ENCODE results near the gene PNMA6E. TPM values are rescaled to one million over a fixed set of nuclear protein-coding genes. Genes with fewer than 3 reads are reported as not detected.

The PNMA6E gene
- polyA plus RNA-seq, 2 of the 4 experiments (the other 2 are of a cell fraction), result not detected

GRCh38 chrX:153408221-153408721 is 7.1 kb upstream of the PNMA6E start:
- H3K4me2 ChIP-seq, result no peak overlapping the region
- no peak overlapping the region for H3K4me3 ChIP-seq
- H3K9me3 ChIP-seq, result no peaks in the 10 kb centered on the region
- POLR2A ChIA-PET, result no interaction called here
- CTCF ChIA-PET, result no interaction called here
- TF ChIP-seq RCOR1 (IDR thresholded peaks at IDR 0.05; ENCODE audit: low read depth, low read length), result no peak
- no peak for TF ChIP-seq USF2 (IDR thresholded peaks at IDR 0.05)
- no peak for TF ChIP-seq ZFP36 (IDR thresholded peaks at IDR 0.05; ENCODE audit: borderline replicate concordance, partially characterized antibody)
- no peak for TF ChIP-seq JUNB (IDR thresholded peaks at IDR 0.05)
- TF ChIP-seq RNF2 (IDR thresholded peaks at IDR 0.05; ENCODE audit: borderline replicate concordance, low read depth), result no peak
- TF ChIP-seq E2F6 (IDR thresholded peaks at IDR 0.05; ENCODE audit: borderline replicate concordance, low read depth), result no peak
- TF ChIP-seq ZC3H11A (IDR thresholded peaks at IDR 0.05), result no peak
- no peak for TF ChIP-seq ZNF302 (CRISPR knock-in tag; IDR thresholded peaks at IDR 0.05)
- no peak for TF ChIP-seq POLR2A (IDR thresholded peaks at IDR 0.05; ENCODE audit: low read length)
- no peak for TF ChIP-seq CHD4 (IDR thresholded peaks at IDR 0.05; ENCODE audit: borderline replicate concordance)
- no peak for TF ChIP-seq RAD21 (conservative IDR thresholded peaks at IDR 0.05 in 1 of 2, IDR thresholded peaks at IDR 0.05 in 1 of 2)
- TF ChIP-seq RARB (CRISPR knock-in tag; IDR thresholded peaks at IDR 0.05), result no peak
- no peak overlapping the region for H3K27ac ChIP-seq
- no peak for DNase-seq (ENCODE audit: low read depth in 1 of 2, low spot score in 1 of 2)
- no peak for ATAC-seq
- 72% methylated on average over 7 of the region's 10 CpGs for WGBS (ENCODE audit: missing lambda C conversion rate)
- no peak for FAIRE-seq
- H3K4me1 ChIP-seq, result no peaks in the 10 kb centered on the region

- FAIRE-seq, result no peak
- no peak for ATAC-seq
Measured at GRCh38 chrX:153407736-153408135, 6.6 kb upstream of the PNMA6E start.

More at GRCh38 chrX:153407736-153408135, 6.6 kb upstream of the PNMA6E start:
- CTCF ChIA-PET, result no interaction called here
- no peak for DNase-seq (ENCODE audit: low read depth in 1 of 2, low spot score in 1 of 2)
- POLR2A ChIA-PET, result no interaction called here
- TF ChIP-seq CHD4 (IDR thresholded peaks at IDR 0.05; ENCODE audit: borderline replicate concordance) (no peak), EHMT2 (IDR thresholded peaks at IDR 0.05; ENCODE audit: low read depth) (no peak), CBX8 (IDR thresholded peaks at IDR 0.05) (no peak), ELK1 (IDR thresholded peaks at IDR 0.05; ENCODE audit: low read depth, low read length) (no peak), MAZ (IDR thresholded peaks at IDR 0.05; ENCODE audit: borderline replicate concordance, low read depth, low read length) (no peak), HDAC2 (IDR thresholded peaks at IDR 0.05) (no peak), NR3C1 (IDR thresholded peaks at IDR 0.05) (no peak), TFCP2L1 (CRISPR knock-in tag; IDR thresholded peaks at IDR 0.05) (no peak), EHF (CRISPR knock-in tag; IDR thresholded peaks at IDR 0.05) (no peak), REST (IDR thresholded peaks at IDR 0.05) (no peak)
- no peak overlapping the region for H3K27ac ChIP-seq
- no peaks in the 10 kb centered on the region for H3K9me3 ChIP-seq
- H3K4me3 ChIP-seq, result no peak overlapping the region
- H3K4me1 ChIP-seq, result no peaks in the 10 kb centered on the region
- H3K4me2 ChIP-seq, result no peak overlapping the region
- 47% methylated on average over 3 of the region's 3 CpGs for WGBS (ENCODE audit: missing lambda C conversion rate)
